GM23338 (cell line): ENCODE measurements around the gene ZDHHC8. TPM values are rescaled to one million over a fixed set of nuclear protein-coding genes. Genes with fewer than 3 reads are reported as not detected.

ENCODE experiments used
- ATAC-seq: fragments of 200-7000 bp; cut with Tn5 transposase; 3 replicates; pipeline ENCODE4 v1.9.1; 2020
- DNase-seq: peaks from one replicate; pipeline ENCODE4 v3.0.0-alpha.2; 2015; ENCODE audit warnings: low spot score
- H2AFZ ChIP-seq: fragments of 200-600 bp; sonication (generic); 2 replicates; pipeline ENCODE4 v1.8.0; 2016; ENCODE audit warnings: antibody characterized with exemption, mild to moderate bottlenecking, moderate library complexity
- H3F3A ChIP-seq: fragments of 200-600 bp; sonication (generic); replicated peaks from 2 replicates; pipeline ENCODE4 v1.8.0; 2017; ENCODE audit warnings: antibody characterized with exemption, mixed run types, low read depth
- H3K27ac ChIP-seq: fragments of 200-600 bp; sonication (generic); 2 replicates; pipeline ENCODE4 v1.6.1; 2016; ENCODE audit warnings: low read depth
- H3K27me3 ChIP-seq: fragments of 200-600 bp; sonication (generic); 2 replicates; pipeline ENCODE4 v1.8.0; 2016; ENCODE audit warnings: mild to moderate bottlenecking, mixed run types, moderate library complexity; ENCODE audit not compliant: insufficient read depth
- H3K36me3 ChIP-seq: fragments of 200-600 bp; sonication (generic); 2 replicates; pipeline ENCODE4 v1.8.0; 2016; ENCODE audit warnings: mild to moderate bottlenecking; ENCODE audit not compliant: insufficient read depth
- H3K4me1 ChIP-seq: fragments of 200-600 bp; sonication (generic); 2 replicates; pipeline ENCODE4 v1.8.0; 2016; ENCODE audit warnings: mild to moderate bottlenecking, moderate library complexity; ENCODE audit not compliant: insufficient read depth
- H3K4me2 ChIP-seq: fragments of 200-600 bp; sonication (generic); 2 replicates; pipeline ENCODE4 v1.7.1; 2017; ENCODE audit warnings: mixed run types
- H3K4me3 ChIP-seq: fragments of 200-600 bp; sonication (generic); 2 replicates; pipeline ENCODE4 v1.6.1; 2016; ENCODE audit warnings: mixed run types
- H3K79me2 ChIP-seq: fragments of 200-600 bp; sonication (generic); replicated peaks from 2 replicates; pipeline ENCODE4 v1.8.0; 2017; ENCODE audit warnings: mild to moderate bottlenecking; ENCODE audit not compliant: insufficient read depth
- H3K9me2 ChIP-seq: fragments of 200-600 bp; sonication (generic); 2 replicates; pipeline ENCODE4 v1.8.0; 2017; ENCODE audit not compliant: insufficient read depth
- H4K20me1 ChIP-seq: fragments of 200-600 bp; sonication (generic); replicated peaks from 2 replicates; pipeline ENCODE4 v1.8.0; 2017; ENCODE audit warnings: mild to moderate bottlenecking; ENCODE audit not compliant: insufficient read depth
- H3K27ac Mint-ChIP-seq: 2 replicates; pipeline ENCODE4 v1.8.0; 2020; ENCODE audit warnings: inconsistent platforms, mild to moderate bottlenecking, moderate library complexity, mixed read lengths
- H3K27me3 Mint-ChIP-seq: 3 replicates; pipeline ENCODE4 v1.8.0; 2022; ENCODE audit warnings: low read depth, mild to moderate bottlenecking, moderate library complexity, mixed read lengths, inconsistent platforms; ENCODE audit not compliant: insufficient read depth, poor library complexity
- H3K36me3 Mint-ChIP-seq: 3 replicates; pipeline ENCODE4 v1.8.0; 2021; ENCODE audit warnings: low read depth, mild to moderate bottlenecking, inconsistent platforms, moderate library complexity, mixed read lengths
- H3K4me1 Mint-ChIP-seq: 3 replicates; pipeline ENCODE4 v1.8.0; 2020; ENCODE audit warnings: mild to moderate bottlenecking, inconsistent platforms, mixed read lengths
- H3K4me3 Mint-ChIP-seq: 3 replicates; pipeline ENCODE4 v1.8.0; 2021; ENCODE audit warnings: moderate library complexity, mild to moderate bottlenecking, inconsistent platforms, mixed read lengths
- H3K9me3 Mint-ChIP-seq: 3 replicates; pipeline ENCODE4 v1.8.0; 2020; ENCODE audit warnings: moderate library complexity, mild to moderate bottlenecking, inconsistent platforms, mixed read lengths
- JUNB ChIP-seq: IDR thresholded peaks from one replicate; pipeline ENCODE4 v1.6.1; 2016; ENCODE audit warnings: antibody characterized with exemption; ENCODE audit not compliant: unreplicated experiment
- STAT1 ChIP-seq: IDR thresholded peaks from one replicate; pipeline ENCODE4 v1.6.1; 2016; ENCODE audit warnings: antibody characterized with exemption; ENCODE audit not compliant: unreplicated experiment
- ZNF331 ChIP-seq: fragments of 250-450 bp; sonication (Bioruptor Pico); IDR thresholded peaks from 2 replicates; pipeline ENCODE4 v1.5.0; 2020; ENCODE audit warnings: low read depth, mild to moderate bottlenecking, moderate library complexity
- polyA plus RNA-seq: library from polyadenylated mRNA; unstranded; fragments of >200 nt; fragmentation: Nextera tagmentation; extraction: Ambion mirVana; gene quantifications from 2 replicates; pipeline ENCODE4 v1.2.1, GENCODE V29; 2016
- total RNA-seq: library from RNA; depleted of rRNA; stranded (reverse); fragments of >200 nt; shearing (Covaris generic); gene quantifications from 2 replicates; pipeline ENCODE4 v1.2.3, GENCODE V29; 2014
- TF ChIP-seq, protein P1 (sequence below): IDR thresholded peaks from 2 replicates; pipeline ENCODE4 v1.6.1; 2016; ENCODE audit warnings: antibody characterized with exemption
- TF ChIP-seq, protein P2 (sequence below): IDR thresholded peaks from one replicate; pipeline ENCODE4 v1.6.1; 2018; ENCODE audit warnings: antibody characterized with exemption; ENCODE audit not compliant: unreplicated experiment
- TF ChIP-seq, protein P3 (sequence below), 2 experiments: fragments of 200-600 bp in 1 of 2; sonication (generic) in 1 of 2; conservative IDR thresholded peaks; 2 replicates each; pipeline versions ENCODE4 v1.5.1 to v1.6.1; 2016 to 2017; ENCODE audit warnings: antibody characterized with exemption in 2 of 2, low read depth in 2 of 2, mild to moderate bottlenecking in 2 of 2, moderate library complexity in 1 of 2

Gene ZDHHC8
- total and polyA plus RNA-seq, 2 experiments from 2014 or later, result 13.7 to 47.6 TPM

DNA sequence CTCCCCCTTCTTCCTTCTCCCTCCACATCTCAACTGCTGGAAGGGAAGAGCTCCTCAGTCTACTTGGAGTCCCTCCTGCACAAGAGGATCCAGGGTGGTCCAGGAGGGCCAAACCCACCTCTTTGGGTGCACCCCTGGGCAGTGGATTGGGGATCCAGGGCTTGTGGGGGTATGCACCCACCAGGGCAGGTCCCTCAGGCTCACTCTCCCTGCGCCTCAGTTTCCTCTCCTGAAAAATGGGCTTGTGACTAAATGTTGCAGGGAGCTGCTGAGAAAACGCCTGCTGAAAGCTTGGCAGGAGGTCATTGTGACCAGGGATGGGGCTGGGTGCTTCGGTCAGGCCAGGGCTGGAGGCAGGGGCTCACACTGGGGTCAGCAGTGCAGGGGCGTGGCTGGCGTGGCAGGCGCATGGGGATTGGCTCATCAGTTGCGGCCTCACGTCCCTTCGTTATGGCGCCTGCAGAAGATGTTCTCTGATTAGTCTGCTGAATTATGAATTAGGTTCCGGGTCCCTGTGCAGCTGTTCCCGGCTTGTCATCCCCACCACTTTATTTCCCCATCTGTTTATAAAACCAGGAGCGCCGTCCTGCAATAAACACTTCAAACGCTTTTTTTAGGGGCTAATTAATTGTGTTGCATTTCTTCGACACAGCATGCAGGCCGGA, 44.9 kb downstream of the ZDHHC8 start:
- H3K4me1 Mint-ChIP-seq, result no peaks in the 10 kb centered on the region
- H3K4me3 ChIP-seq, result no peak overlapping the region
- H3K9me2 ChIP-seq, result no peaks in the 10 kb centered on the region
- no peaks in the 10 kb centered on the region for H3K4me1 ChIP-seq
- H3K79me2 ChIP-seq, result no peaks in the 10 kb centered on the region
- H3K27ac Mint-ChIP-seq, result no peak overlapping the region
- no peak overlapping the region for H3K4me3 Mint-ChIP-seq
- ATAC-seq (no peak), DNase-seq (no peak)
- H2AFZ ChIP-seq, result no peak overlapping the region
- H3K9me3 Mint-ChIP-seq, result no peaks in the 10 kb centered on the region
- no peaks in the 10 kb centered on the region for H3K36me3 Mint-ChIP-seq
- H3K36me3 ChIP-seq, result no peaks in the 10 kb centered on the region
- no peaks in the 10 kb centered on the region for H4K20me1 ChIP-seq
- H3K27me3 Mint-ChIP-seq, result peaks cover 12% of the 10 kb centered on the region
- TF ChIP-seq JUNB (no peak), ZNF331 (CRISPR knock-in tag) (no peak)
- TF ChIP-seq, protein P1, sequence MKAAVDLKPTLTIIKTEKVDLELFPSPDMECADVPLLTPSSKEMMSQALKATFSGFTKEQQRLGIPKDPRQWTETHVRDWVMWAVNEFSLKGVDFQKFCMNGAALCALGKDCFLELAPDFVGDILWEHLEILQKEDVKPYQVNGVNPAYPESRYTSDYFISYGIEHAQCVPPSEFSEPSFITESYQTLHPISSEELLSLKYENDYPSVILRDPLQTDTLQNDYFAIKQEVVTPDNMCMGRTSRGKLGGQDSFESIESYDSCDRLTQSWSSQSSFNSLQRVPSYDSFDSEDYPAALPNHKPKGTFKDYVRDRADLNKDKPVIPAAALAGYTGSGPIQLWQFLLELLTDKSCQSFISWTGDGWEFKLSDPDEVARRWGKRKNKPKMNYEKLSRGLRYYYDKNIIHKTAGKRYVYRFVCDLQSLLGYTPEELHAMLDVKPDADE, result no peak
- TF ChIP-seq, protein P2, sequence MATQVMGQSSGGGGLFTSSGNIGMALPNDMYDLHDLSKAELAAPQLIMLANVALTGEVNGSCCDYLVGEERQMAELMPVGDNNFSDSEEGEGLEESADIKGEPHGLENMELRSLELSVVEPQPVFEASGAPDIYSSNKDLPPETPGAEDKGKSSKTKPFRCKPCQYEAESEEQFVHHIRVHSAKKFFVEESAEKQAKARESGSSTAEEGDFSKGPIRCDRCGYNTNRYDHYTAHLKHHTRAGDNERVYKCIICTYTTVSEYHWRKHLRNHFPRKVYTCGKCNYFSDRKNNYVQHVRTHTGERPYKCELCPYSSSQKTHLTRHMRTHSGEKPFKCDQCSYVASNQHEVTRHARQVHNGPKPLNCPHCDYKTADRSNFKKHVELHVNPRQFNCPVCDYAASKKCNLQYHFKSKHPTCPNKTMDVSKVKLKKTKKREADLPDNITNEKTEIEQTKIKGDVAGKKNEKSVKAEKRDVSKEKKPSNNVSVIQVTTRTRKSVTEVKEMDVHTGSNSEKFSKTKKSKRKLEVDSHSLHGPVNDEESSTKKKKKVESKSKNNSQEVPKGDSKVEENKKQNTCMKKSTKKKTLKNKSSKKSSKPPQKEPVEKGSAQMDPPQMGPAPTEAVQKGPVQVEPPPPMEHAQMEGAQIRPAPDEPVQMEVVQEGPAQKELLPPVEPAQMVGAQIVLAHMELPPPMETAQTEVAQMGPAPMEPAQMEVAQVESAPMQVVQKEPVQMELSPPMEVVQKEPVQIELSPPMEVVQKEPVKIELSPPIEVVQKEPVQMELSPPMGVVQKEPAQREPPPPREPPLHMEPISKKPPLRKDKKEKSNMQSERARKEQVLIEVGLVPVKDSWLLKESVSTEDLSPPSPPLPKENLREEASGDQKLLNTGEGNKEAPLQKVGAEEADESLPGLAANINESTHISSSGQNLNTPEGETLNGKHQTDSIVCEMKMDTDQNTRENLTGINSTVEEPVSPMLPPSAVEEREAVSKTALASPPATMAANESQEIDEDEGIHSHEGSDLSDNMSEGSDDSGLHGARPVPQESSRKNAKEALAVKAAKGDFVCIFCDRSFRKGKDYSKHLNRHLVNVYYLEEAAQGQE, result no peak
- TF ChIP-seq, protein P3, sequence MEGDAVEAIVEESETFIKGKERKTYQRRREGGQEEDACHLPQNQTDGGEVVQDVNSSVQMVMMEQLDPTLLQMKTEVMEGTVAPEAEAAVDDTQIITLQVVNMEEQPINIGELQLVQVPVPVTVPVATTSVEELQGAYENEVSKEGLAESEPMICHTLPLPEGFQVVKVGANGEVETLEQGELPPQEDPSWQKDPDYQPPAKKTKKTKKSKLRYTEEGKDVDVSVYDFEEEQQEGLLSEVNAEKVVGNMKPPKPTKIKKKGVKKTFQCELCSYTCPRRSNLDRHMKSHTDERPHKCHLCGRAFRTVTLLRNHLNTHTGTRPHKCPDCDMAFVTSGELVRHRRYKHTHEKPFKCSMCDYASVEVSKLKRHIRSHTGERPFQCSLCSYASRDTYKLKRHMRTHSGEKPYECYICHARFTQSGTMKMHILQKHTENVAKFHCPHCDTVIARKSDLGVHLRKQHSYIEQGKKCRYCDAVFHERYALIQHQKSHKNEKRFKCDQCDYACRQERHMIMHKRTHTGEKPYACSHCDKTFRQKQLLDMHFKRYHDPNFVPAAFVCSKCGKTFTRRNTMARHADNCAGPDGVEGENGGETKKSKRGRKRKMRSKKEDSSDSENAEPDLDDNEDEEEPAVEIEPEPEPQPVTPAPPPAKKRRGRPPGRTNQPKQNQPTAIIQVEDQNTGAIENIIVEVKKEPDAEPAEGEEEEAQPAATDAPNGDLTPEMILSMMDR (conservative IDR thresholded peaks at IDR 0.05; ENCODE audit: low read depth in 2 of 2), result no peak
- no peaks in the 10 kb centered on the region for H3K27me3 ChIP-seq
- no peak overlapping the region for H3K27ac ChIP-seq
- H3K4me2 ChIP-seq, result no peak overlapping the region
- H3F3A ChIP-seq, result no peaks in the 10 kb centered on the region

DNA sequence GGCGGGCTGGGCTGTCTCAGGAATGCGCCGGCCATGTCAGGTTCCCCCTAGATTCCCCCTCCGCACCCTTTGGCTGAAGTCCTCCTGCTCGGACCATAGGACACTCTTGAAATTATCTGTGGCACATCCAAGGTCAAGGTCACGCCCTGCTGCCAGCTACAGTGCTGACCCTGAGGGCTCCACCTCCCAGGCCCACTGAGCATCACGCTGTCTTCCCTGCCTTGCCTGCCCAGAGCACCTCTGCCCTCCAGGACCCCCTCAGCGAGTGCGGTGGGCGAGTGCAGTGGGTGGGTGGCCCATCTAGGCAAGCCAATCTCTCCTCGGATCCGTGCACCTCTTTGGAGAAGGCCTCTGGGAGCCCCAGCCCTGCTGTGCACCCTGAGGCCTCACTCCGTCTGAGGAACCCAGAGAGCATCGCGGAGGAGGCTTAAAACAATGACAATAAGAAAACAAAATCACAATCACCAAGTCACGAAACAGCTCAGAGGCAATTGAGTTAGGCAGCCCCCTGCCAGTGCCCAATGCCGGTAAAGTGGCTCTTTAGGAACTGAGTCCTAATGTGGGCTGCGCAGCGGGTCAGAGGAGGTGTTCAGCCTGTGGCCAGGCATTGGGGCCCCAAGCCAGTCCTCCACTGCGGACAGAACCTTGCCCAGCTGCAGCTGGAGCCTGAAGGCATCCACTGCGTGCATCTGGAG, 45.8 kb downstream of the ZDHHC8 start:
- Mint-ChIP-seq H3K27ac (no peak overlapping the region), H3K36me3 (no peaks in the 10 kb centered on the region), H3K9me3 (no peaks in the 10 kb centered on the region), H3K27me3 (peaks cover 14% of the 10 kb centered on the region), H3K4me3 (no peak overlapping the region), H3K4me1 (no peaks in the 10 kb centered on the region)
- H4K20me1 ChIP-seq, result no peaks in the 10 kb centered on the region
- no peak overlapping the region for H3K4me2 ChIP-seq
- H3K27me3 ChIP-seq, result no peaks in the 10 kb centered on the region
- no peaks in the 10 kb centered on the region for H3K9me2 ChIP-seq
- H3F3A ChIP-seq, result no peaks in the 10 kb centered on the region
- H3K36me3 ChIP-seq, result no peaks in the 10 kb centered on the region
- no peak overlapping the region for H3K27ac ChIP-seq
- no peak for ATAC-seq
- H3K4me3 ChIP-seq, result no peak overlapping the region
- H3K79me2 ChIP-seq, result no peaks in the 10 kb centered on the region
- no peaks in the 10 kb centered on the region for H3K4me1 ChIP-seq
- H2AFZ ChIP-seq, result peak overlapping the region; percentile 72; the same call in 1 of the 2 replicates
- no peak for DNase-seq
- no peak for TF ChIP-seq STAT1
- TF ChIP-seq, protein P1, result no peak
- TF ChIP-seq, protein P3 (conservative IDR thresholded peaks at IDR 0.05; ENCODE audit: low read depth in 2 of 2), result no peak
